WTC11 (cell line): ENCODE results near the gene PURB. TPM values are rescaled to one million over a fixed set of nuclear protein-coding genes. Genes with fewer than 3 reads are reported as not detected.

Source experiments
- AR ChIP-seq: fragments of 250-450 bp; sonication (Bioruptor Pico); IDR thresholded peaks from 2 replicates; pipeline ENCODE4 v1.9.0; 2021; ENCODE audit warnings: mild to moderate bottlenecking
- ATF6 ChIP-seq: sonication (generic); formaldehyde crosslinking; IDR thresholded peaks from 2 replicates; pipeline ENCODE4 v1.8.1; 2023; ENCODE audit warnings: mild to moderate bottlenecking, missing genetic modification reagents
- CBFB ChIP-seq: sonication (generic); formaldehyde crosslinking; IDR thresholded peaks from 2 replicates; pipeline ENCODE4 v1.8.1; 2022; ENCODE audit warnings: mild to moderate bottlenecking, low read depth, missing genetic modification reagents
- E2F1 ChIP-seq: sonication (generic); formaldehyde crosslinking; IDR thresholded peaks from 2 replicates; pipeline ENCODE4 v1.8.0; 2022; ENCODE audit warnings: mild to moderate bottlenecking, missing genetic modification reagents
- ETV6 ChIP-seq: sonication (generic); formaldehyde crosslinking; IDR thresholded peaks from 2 replicates; pipeline ENCODE4 v1.8.1; 2022; ENCODE audit warnings: mild to moderate bottlenecking, missing genetic modification reagents
- FOXJ3 ChIP-seq: sonication (generic); formaldehyde crosslinking; IDR thresholded peaks from 2 replicates; pipeline ENCODE4 v1.9.0; 2021; ENCODE audit warnings: missing genetic modification reagents, mild to moderate bottlenecking, borderline replicate concordance
- NFATC4 ChIP-seq: fragments of 250-450 bp; sonication (Bioruptor Pico); IDR thresholded peaks from 2 replicates; pipeline ENCODE4 v1.9.0; 2021; ENCODE audit warnings: mild to moderate bottlenecking
- OVOL2 ChIP-seq: fragments of 250-450 bp; sonication (Bioruptor Pico); IDR thresholded peaks from 2 replicates; pipeline ENCODE4 v1.9.0; 2021; ENCODE audit warnings: mild to moderate bottlenecking, borderline replicate concordance
- PREB ChIP-seq: sonication (generic); formaldehyde crosslinking; IDR thresholded peaks from 2 replicates; pipeline ENCODE4 v1.8.1; 2022; ENCODE audit warnings: mild to moderate bottlenecking, missing genetic modification reagents, moderate library complexity, borderline replicate concordance
- PRRX2 ChIP-seq: fragments of 250-450 bp; sonication (Bioruptor Pico); IDR thresholded peaks from 2 replicates; pipeline ENCODE4 v1.8.0; 2021; ENCODE audit warnings: mild to moderate bottlenecking
- SOX15 ChIP-seq: fragments of 250-450 bp; sonication (Bioruptor Pico); IDR thresholded peaks from 2 replicates; pipeline ENCODE4 v1.9.0; 2021; ENCODE audit warnings: mild to moderate bottlenecking
- TEAD1 ChIP-seq: sonication (generic); formaldehyde crosslinking; IDR thresholded peaks from 2 replicates; pipeline ENCODE4 v1.8.0; 2022; ENCODE audit warnings: mild to moderate bottlenecking, missing genetic modification reagents
- USF2 ChIP-seq: sonication (generic); formaldehyde crosslinking; IDR thresholded peaks from 2 replicates; pipeline ENCODE4 v1.8.1; 2023; ENCODE audit warnings: mild to moderate bottlenecking, missing genetic modification reagents, moderate library complexity
- ZNF121 ChIP-seq: sonication (generic); formaldehyde crosslinking; IDR thresholded peaks from 2 replicates; pipeline ENCODE4 v1.8.0; 2023; ENCODE audit warnings: missing genetic modification reagents
- ZNF232 ChIP-seq: sonication (generic); formaldehyde crosslinking; IDR thresholded peaks from 2 replicates; pipeline ENCODE4 v1.8.0; 2022; ENCODE audit warnings: mild to moderate bottlenecking, missing genetic modification reagents
- ZNF416 ChIP-seq: fragments of 250-450 bp; sonication (Bioruptor Pico); IDR thresholded peaks from 2 replicates; pipeline ENCODE4 v1.9.0; 2021; ENCODE audit warnings: mild to moderate bottlenecking, inconsistent platforms
- ZNF423 ChIP-seq: fragments of 250-450 bp; sonication (Bioruptor Pico); IDR thresholded peaks from 2 replicates; pipeline ENCODE4 v2.1.2; 2022; ENCODE audit warnings: mild to moderate bottlenecking, moderate library complexity
- total RNA-seq: library from RNA; stranded (reverse); gene quantifications from 3 replicates; pipeline ENCODE4 v1.2.3, GENCODE V29; 2021
- TF ChIP-seq, protein P1 (sequence below): sonication (generic); formaldehyde crosslinking; IDR thresholded peaks from 2 replicates; pipeline ENCODE4 v1.8.0; 2023; ENCODE audit warnings: missing genetic modification reagents
- TF ChIP-seq, protein P2 (sequence below): sonication (generic); formaldehyde crosslinking; IDR thresholded peaks from 2 replicates; pipeline ENCODE4 v1.8.0; 2022; ENCODE audit warnings: missing genetic modification reagents
- TF ChIP-seq, protein P3 (sequence below): sonication (generic); formaldehyde crosslinking; IDR thresholded peaks from 2 replicates; pipeline ENCODE4 v1.8.0; 2022; ENCODE audit warnings: mild to moderate bottlenecking, missing genetic modification reagents
- TF ChIP-seq, protein P4 (sequence below): fragments of 200-600 bp; IDR thresholded peaks from 2 replicates; pipeline ENCODE4 v1.8.0; 2022; ENCODE audit warnings: antibody characterized with exemption

Gene PURB
- total RNA-seq, 1 experiment from 2014 or later: 22.1 TPM

GRCh38 chr7:44885394-44886317, at the start of gene PURB (continued):
- TF ChIP-seq ZNF423 (no peak), PRRX2 (CRISPR knock-in tag) (no peak), CBFB (CRISPR knock-in tag) (no peak), NFATC4 (CRISPR knock-in tag) (no peak), E2F1 (CRISPR knock-in tag) (no peak), AR (CRISPR knock-in tag) (no peak), ZNF121 (CRISPR knock-in tag) (no peak), TEAD1 (CRISPR knock-in tag) (peak; percentile 22; the same call in 1 of the 2 replicates), OVOL2 (CRISPR knock-in tag) (no peak), FOXJ3 (CRISPR knock-in tag) (no peak), ZNF232 (CRISPR knock-in tag) (no peak), SOX15 (CRISPR knock-in tag) (no peak), PREB (CRISPR knock-in tag) (no peak), ATF6 (CRISPR knock-in tag) (no peak), ZNF416 (no peak), USF2 (CRISPR knock-in tag) (0 out of 2 replicates have a peak, but pooled peaks have one; percentile 8), ETV6 (0 out of 2 replicates have a peak, but pooled peaks have one; percentile 24)
- TF ChIP-seq, protein P1, sequence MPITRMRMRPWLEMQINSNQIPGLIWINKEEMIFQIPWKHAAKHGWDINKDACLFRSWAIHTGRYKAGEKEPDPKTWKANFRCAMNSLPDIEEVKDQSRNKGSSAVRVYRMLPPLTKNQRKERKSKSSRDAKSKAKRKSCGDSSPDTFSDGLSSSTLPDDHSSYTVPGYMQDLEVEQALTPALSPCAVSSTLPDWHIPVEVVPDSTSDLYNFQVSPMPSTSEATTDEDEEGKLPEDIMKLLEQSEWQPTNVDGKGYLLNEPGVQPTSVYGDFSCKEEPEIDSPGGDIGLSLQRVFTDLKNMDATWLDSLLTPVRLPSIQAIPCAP (CRISPR knock-in tag): peak; percentile 56; the same call in 1 of the 2 replicates
- TF ChIP-seq, protein P2, sequence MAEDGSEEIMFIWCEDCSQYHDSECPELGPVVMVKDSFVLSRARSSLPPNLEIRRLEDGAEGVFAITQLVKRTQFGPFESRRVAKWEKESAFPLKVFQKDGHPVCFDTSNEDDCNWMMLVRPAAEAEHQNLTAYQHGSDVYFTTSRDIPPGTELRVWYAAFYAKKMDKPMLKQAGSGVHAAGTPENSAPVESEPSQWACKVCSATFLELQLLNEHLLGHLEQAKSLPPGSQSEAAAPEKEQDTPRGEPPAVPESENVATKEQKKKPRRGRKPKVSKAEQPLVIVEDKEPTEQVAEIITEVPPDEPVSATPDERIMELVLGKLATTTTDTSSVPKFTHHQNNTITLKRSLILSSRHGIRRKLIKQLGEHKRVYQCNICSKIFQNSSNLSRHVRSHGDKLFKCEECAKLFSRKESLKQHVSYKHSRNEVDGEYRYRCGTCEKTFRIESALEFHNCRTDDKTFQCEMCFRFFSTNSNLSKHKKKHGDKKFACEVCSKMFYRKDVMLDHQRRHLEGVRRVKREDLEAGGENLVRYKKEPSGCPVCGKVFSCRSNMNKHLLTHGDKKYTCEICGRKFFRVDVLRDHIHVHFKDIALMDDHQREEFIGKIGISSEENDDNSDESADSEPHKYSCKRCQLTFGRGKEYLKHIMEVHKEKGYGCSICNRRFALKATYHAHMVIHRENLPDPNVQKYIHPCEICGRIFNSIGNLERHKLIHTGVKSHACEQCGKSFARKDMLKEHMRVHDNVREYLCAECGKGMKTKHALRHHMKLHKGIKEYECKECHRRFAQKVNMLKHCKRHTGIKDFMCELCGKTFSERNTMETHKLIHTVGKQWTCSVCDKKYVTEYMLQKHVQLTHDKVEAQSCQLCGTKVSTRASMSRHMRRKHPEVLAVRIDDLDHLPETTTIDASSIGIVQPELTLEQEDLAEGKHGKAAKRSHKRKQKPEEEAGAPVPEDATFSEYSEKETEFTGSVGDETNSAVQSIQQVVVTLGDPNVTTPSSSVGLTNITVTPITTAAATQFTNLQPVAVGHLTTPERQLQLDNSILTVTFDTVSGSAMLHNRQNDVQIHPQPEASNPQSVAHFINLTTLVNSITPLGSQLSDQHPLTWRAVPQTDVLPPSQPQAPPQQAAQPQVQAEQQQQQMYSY (CRISPR knock-in tag): peak; percentile 33; the same call in 1 of the 2 replicates
- TF ChIP-seq, protein P3, sequence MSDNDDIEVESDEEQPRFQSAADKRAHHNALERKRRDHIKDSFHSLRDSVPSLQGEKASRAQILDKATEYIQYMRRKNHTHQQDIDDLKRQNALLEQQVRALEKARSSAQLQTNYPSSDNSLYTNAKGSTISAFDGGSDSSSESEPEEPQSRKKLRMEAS (CRISPR knock-in tag): peak; percentile 60; the same call in 1 of the 2 replicates
- TF ChIP-seq, protein P4, sequence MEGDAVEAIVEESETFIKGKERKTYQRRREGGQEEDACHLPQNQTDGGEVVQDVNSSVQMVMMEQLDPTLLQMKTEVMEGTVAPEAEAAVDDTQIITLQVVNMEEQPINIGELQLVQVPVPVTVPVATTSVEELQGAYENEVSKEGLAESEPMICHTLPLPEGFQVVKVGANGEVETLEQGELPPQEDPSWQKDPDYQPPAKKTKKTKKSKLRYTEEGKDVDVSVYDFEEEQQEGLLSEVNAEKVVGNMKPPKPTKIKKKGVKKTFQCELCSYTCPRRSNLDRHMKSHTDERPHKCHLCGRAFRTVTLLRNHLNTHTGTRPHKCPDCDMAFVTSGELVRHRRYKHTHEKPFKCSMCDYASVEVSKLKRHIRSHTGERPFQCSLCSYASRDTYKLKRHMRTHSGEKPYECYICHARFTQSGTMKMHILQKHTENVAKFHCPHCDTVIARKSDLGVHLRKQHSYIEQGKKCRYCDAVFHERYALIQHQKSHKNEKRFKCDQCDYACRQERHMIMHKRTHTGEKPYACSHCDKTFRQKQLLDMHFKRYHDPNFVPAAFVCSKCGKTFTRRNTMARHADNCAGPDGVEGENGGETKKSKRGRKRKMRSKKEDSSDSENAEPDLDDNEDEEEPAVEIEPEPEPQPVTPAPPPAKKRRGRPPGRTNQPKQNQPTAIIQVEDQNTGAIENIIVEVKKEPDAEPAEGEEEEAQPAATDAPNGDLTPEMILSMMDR: no peak
